ENCODE measurements around the gene DRC3.
A peak's percentile ranks its signal among the peaks of the same experiment; 100 is the strongest.

The DRC3 gene

GRCh38 chr17:17999364-18000029 lies 26.8 kb downstream of the DRC3 start:
- no peak overlapping the region for H2BK120ac ChIP-seq (ENCODE audit: low read depth, low read length)
- no peaks in the 10 kb centered on the region for H3K79me1 ChIP-seq (ENCODE audit: low read length)
- H3K4me1 ChIP-seq (ENCODE audit: control insufficient read depth, low read depth, low read length), result no peaks in the 10 kb centered on the region
- no peaks in the 10 kb centered on the region for H3K36me3 ChIP-seq (ENCODE audit: control insufficient read depth, insufficient read depth, low read length)
- H3K4me2 ChIP-seq (ENCODE audit: low read length), result no peak overlapping the region
- H3K9ac ChIP-seq (ENCODE audit: low read length), result no peak overlapping the region
- no peak overlapping the region for H3K18ac ChIP-seq (ENCODE audit: low read length)
- H3K79me2 ChIP-seq (ENCODE audit: control insufficient read depth, insufficient read depth, low read length), result no peaks in the 10 kb centered on the region
- no peak overlapping the region for H4K5ac ChIP-seq (ENCODE audit: low read length)
- H3K4me3 ChIP-seq (ENCODE audit: low read length), result no peak overlapping the region
- H3K4ac ChIP-seq (ENCODE audit: low read depth, low read length), result no peak overlapping the region
- H2AK5ac ChIP-seq (ENCODE audit: low read length), result no peak overlapping the region
- no peak overlapping the region for H4K8ac ChIP-seq (ENCODE audit: low read depth, low read length)
- no peak overlapping the region for H2BK15ac ChIP-seq (replicated peaks; ENCODE audit: low read depth)
- whole genome bisulfite sequencing (ENCODE audit: extremely low coverage, insufficient coverage, low lambda C conversion rate), result no CpG with 5 or more reads among the region's 9 CpGs
- H3K27me3 ChIP-seq (ENCODE audit: insufficient read depth, low read length, poor library complexity), result no peaks in the 10 kb centered on the region
- DNase-seq, result no peak
- no peak overlapping the region for H3K27ac ChIP-seq (ENCODE audit: low read depth, low read length)
- H2BK5ac ChIP-seq (ENCODE audit: low read length), result no peak overlapping the region
- no peak overlapping the region for H3K23ac ChIP-seq (ENCODE audit: low read length)
- H3K56ac ChIP-seq (ENCODE audit: low read length), result no peak overlapping the region

- Histone ChIP-seq H3K23ac (ENCODE audit: low read length) (no peak overlapping the region), H4K8ac (ENCODE audit: low read depth, low read length) (no peak overlapping the region), H3K27ac (ENCODE audit: low read depth, low read length) (no peak overlapping the region), H3K4me3 (ENCODE audit: low read length) (no peak overlapping the region), H3K56ac (ENCODE audit: low read length) (no peak overlapping the region), H2AK5ac (ENCODE audit: low read length) (no peak overlapping the region), H4K5ac (ENCODE audit: low read length) (no peak overlapping the region), H3K4me2 (ENCODE audit: low read length) (no peak overlapping the region), H2BK5ac (ENCODE audit: low read length) (no peak overlapping the region), H3K9ac (ENCODE audit: low read length) (no peak overlapping the region), H3K18ac (ENCODE audit: low read length) (no peak overlapping the region), H3K4ac (ENCODE audit: low read depth, low read length) (no peak overlapping the region), H3K27me3 (ENCODE audit: insufficient read depth, low read length, poor library complexity) (no peaks in the 10 kb centered on the region), H3K79me2 (ENCODE audit: control insufficient read depth, insufficient read depth, low read length) (no peaks in the 10 kb centered on the region), H3K79me1 (ENCODE audit: low read length) (no peaks in the 10 kb centered on the region), H3K36me3 (ENCODE audit: control insufficient read depth, insufficient read depth, low read length) (no peaks in the 10 kb centered on the region), H2BK15ac (replicated peaks; ENCODE audit: low read depth) (no peak overlapping the region), H2BK120ac (ENCODE audit: low read depth, low read length) (no peak overlapping the region), H3K4me1 (ENCODE audit: control insufficient read depth, low read depth, low read length) (no peaks in the 10 kb centered on the region)
- no CpG with 5 or more reads among the region's 8 CpGs for WGBS (ENCODE audit: extremely low coverage, insufficient coverage, low lambda C conversion rate)
- no peak for DNase-seq
Measured at GRCh38 chr17:18000030-18000408, 27.4 kb downstream of the DRC3 start.

- no peak for DNase-seq
- Histone ChIP-seq H2BK15ac (replicated peaks; ENCODE audit: low read depth) (no peak overlapping the region), H3K4me3 (ENCODE audit: low read length) (no peak overlapping the region), H3K27me3 (ENCODE audit: insufficient read depth, low read length, poor library complexity) (no peaks in the 10 kb centered on the region), H2BK5ac (ENCODE audit: low read length) (no peak overlapping the region), H2AK5ac (ENCODE audit: low read length) (no peak overlapping the region), H3K27ac (ENCODE audit: low read depth, low read length) (no peak overlapping the region), H3K36me3 (ENCODE audit: control insufficient read depth, insufficient read depth, low read length) (no peaks in the 10 kb centered on the region), H3K4me2 (ENCODE audit: low read length) (no peak overlapping the region), H3K4ac (ENCODE audit: low read depth, low read length) (no peak overlapping the region), H3K79me1 (ENCODE audit: low read length) (no peaks in the 10 kb centered on the region), H4K8ac (ENCODE audit: low read depth, low read length) (no peak overlapping the region), H2BK120ac (ENCODE audit: low read depth, low read length) (no peak overlapping the region), H3K18ac (ENCODE audit: low read length) (no peak overlapping the region), H3K56ac (ENCODE audit: low read length) (no peak overlapping the region), H3K23ac (ENCODE audit: low read length) (no peak overlapping the region), H3K4me1 (ENCODE audit: control insufficient read depth, low read depth, low read length) (no peaks in the 10 kb centered on the region), H4K5ac (ENCODE audit: low read length) (no peak overlapping the region), H3K9ac (ENCODE audit: low read length) (no peak overlapping the region), H3K79me2 (ENCODE audit: control insufficient read depth, insufficient read depth, low read length) (no peaks in the 10 kb centered on the region)
- WGBS (ENCODE audit: extremely low coverage, insufficient coverage, low lambda C conversion rate), result no CpG with 5 or more reads among the region's 2 CpGs
Measured at GRCh38 chr17:18002171-18002570, 29.5 kb downstream of the DRC3 start.

- Histone ChIP-seq H3K4me2 (ENCODE audit: low read length) (no peak overlapping the region), H2BK120ac (ENCODE audit: low read depth, low read length) (no peak overlapping the region)
Measured at GRCh38 chr17:18004345-18004744, 31.7 kb downstream of the DRC3 start.

GRCh38 chr17:18004884-18005305 lies 32.2 kb downstream of the DRC3 start:
- no peak overlapping the region for H3K9ac ChIP-seq (ENCODE audit: low read length)
- DNase-seq, result peak; percentile 67
- H2BK120ac ChIP-seq (ENCODE audit: low read depth, low read length), result no peak overlapping the region
- no peak overlapping the region for H4K8ac ChIP-seq (ENCODE audit: low read depth, low read length)
- H3K4me3 ChIP-seq (ENCODE audit: low read length), result no peak overlapping the region
- H3K4me2 ChIP-seq (ENCODE audit: low read length), result no peak overlapping the region
- H3K27ac ChIP-seq (ENCODE audit: low read depth, low read length), result no peak overlapping the region
- no peak overlapping the region for H2AK5ac ChIP-seq (ENCODE audit: low read length)
- no peaks in the 10 kb centered on the region for H3K79me1 ChIP-seq (ENCODE audit: low read length)
- no peak overlapping the region for H2BK15ac ChIP-seq (replicated peaks; ENCODE audit: low read depth)
- no peaks in the 10 kb centered on the region for H3K36me3 ChIP-seq (ENCODE audit: control insufficient read depth, insufficient read depth, low read length)
- no peak overlapping the region for H4K5ac ChIP-seq (ENCODE audit: low read length)
- no peak overlapping the region for H3K56ac ChIP-seq (ENCODE audit: low read length)
- H3K79me2 ChIP-seq (ENCODE audit: control insufficient read depth, insufficient read depth, low read length), result no peaks in the 10 kb centered on the region
- H3K27me3 ChIP-seq (ENCODE audit: insufficient read depth, low read length, poor library complexity), result no peaks in the 10 kb centered on the region
- WGBS (ENCODE audit: extremely low coverage, insufficient coverage, low lambda C conversion rate), result no CpG with 5 or more reads among the region's 9 CpGs
- peaks cover 2% of the 10 kb centered on the region for H3K4me1 ChIP-seq (ENCODE audit: control insufficient read depth, low read depth, low read length)
- H2BK5ac ChIP-seq (ENCODE audit: low read length), result no peak overlapping the region
- H3K23ac ChIP-seq (ENCODE audit: low read length), result no peak overlapping the region
- H3K18ac ChIP-seq (ENCODE audit: low read length), result no peak overlapping the region
- no peak overlapping the region for H3K4ac ChIP-seq (ENCODE audit: low read depth, low read length)

More at GRCh38 chr17:18004345-18004744, 31.7 kb downstream of the DRC3 start:
- Histone ChIP-seq H3K27ac (ENCODE audit: low read depth, low read length) (no peak overlapping the region), H3K9ac (ENCODE audit: low read length) (no peak overlapping the region), H3K36me3 (ENCODE audit: control insufficient read depth, insufficient read depth, low read length) (no peaks in the 10 kb centered on the region), H4K8ac (ENCODE audit: low read depth, low read length) (no peak overlapping the region), H2BK15ac (replicated peaks; ENCODE audit: low read depth) (no peak overlapping the region), H3K4me1 (ENCODE audit: control insufficient read depth, low read depth, low read length) (no peaks in the 10 kb centered on the region), H3K4me3 (ENCODE audit: low read length) (no peak overlapping the region), H3K4ac (ENCODE audit: low read depth, low read length) (no peak overlapping the region), H3K79me2 (ENCODE audit: control insufficient read depth, insufficient read depth, low read length) (no peaks in the 10 kb centered on the region), H2AK5ac (ENCODE audit: low read length) (no peak overlapping the region), H3K18ac (ENCODE audit: low read length) (no peak overlapping the region), H3K79me1 (ENCODE audit: low read length) (no peaks in the 10 kb centered on the region), H3K27me3 (ENCODE audit: insufficient read depth, low read length, poor library complexity) (no peaks in the 10 kb centered on the region), H2BK5ac (ENCODE audit: low read length) (no peak overlapping the region), H4K5ac (ENCODE audit: low read length) (no peak overlapping the region), H3K23ac (ENCODE audit: low read length) (no peak overlapping the region), H3K56ac (ENCODE audit: low read length) (no peak overlapping the region)
- WGBS (ENCODE audit: extremely low coverage, insufficient coverage, low lambda C conversion rate), result no CpG with 5 or more reads among the region's 9 CpGs
- no peak for DNase-seq

- Histone ChIP-seq H2BK5ac (ENCODE audit: low read length) (no peak overlapping the region), H3K4ac (ENCODE audit: low read depth, low read length) (no peak overlapping the region), H3K79me2 (ENCODE audit: control insufficient read depth, insufficient read depth, low read length) (no peaks in the 10 kb centered on the region), H2BK15ac (replicated peaks; ENCODE audit: low read depth) (no peak overlapping the region), H3K4me2 (ENCODE audit: low read length) (no peak overlapping the region), H3K4me1 (ENCODE audit: control insufficient read depth, low read depth, low read length) (peaks cover 3% of the 10 kb centered on the region), H2BK120ac (ENCODE audit: low read depth, low read length) (no peak overlapping the region), H3K9ac (ENCODE audit: low read length) (no peak overlapping the region), H3K36me3 (ENCODE audit: control insufficient read depth, insufficient read depth, low read length) (no peaks in the 10 kb centered on the region), H2AK5ac (ENCODE audit: low read length) (no peak overlapping the region), H3K23ac (ENCODE audit: low read length) (no peak overlapping the region), H4K5ac (ENCODE audit: low read length) (no peak overlapping the region), H3K56ac (ENCODE audit: low read length) (no peak overlapping the region), H4K8ac (ENCODE audit: low read depth, low read length) (no peak overlapping the region), H3K18ac (ENCODE audit: low read length) (no peak overlapping the region), H3K27ac (ENCODE audit: low read depth, low read length) (no peak overlapping the region), H3K4me3 (ENCODE audit: low read length) (no peak overlapping the region), H3K27me3 (ENCODE audit: insufficient read depth, low read length, poor library complexity) (no peaks in the 10 kb centered on the region), H3K79me1 (ENCODE audit: low read length) (no peaks in the 10 kb centered on the region)
- whole genome bisulfite sequencing (ENCODE audit: extremely low coverage, insufficient coverage, low lambda C conversion rate), result no CpG with 5 or more reads among the region's 3 CpGs
- no peak for DNase-seq
Measured at GRCh38 chr17:18005496-18005895, 32.8 kb downstream of the DRC3 start.

Data from mesendoderm (in vitro differentiated cells).